Smooth muscle cell of the brain vasculature (primary cell): Measurements from ENCODE around the gene CATSPERD.
A peak's percentile ranks its signal among the peaks of the same experiment; 100 is the strongest.

ENCODE experiments used
- DNase-seq: peaks from one replicate; pipeline ENCODE4 v3.0.0-alpha.2; 2012; ENCODE audit warnings: low read depth, low spot score

CATSPERD gene

GRCh38 chr19:5782945-5783919, 62.8 kb downstream of the CATSPERD start:
- DNase-seq = no peak

GRCh38 chr19:5784581-5785147, 64.2 kb downstream of the CATSPERD start, which contains the start of gene PRR22:
Gene PRR22 (minus strand): TSS chr19:5784746. CDS start chr19:5784660, 86 bp downstream.
- no peak for DNase-seq

- DNase-seq = no peak
Observed at GRCh38 chr19:5785423-5785822, 65.0 kb downstream of the CATSPERD start.

GRCh38 chr19:5786593-5787408, 66.4 kb downstream of the CATSPERD start:
- DNase-seq = no peak

GRCh38 chr19:5787409-5788182, 67.2 kb downstream of the CATSPERD start:
- no peak for DNase-seq

- DNase-seq = no peak
Observed at GRCh38 chr19:5788422-5788821, 68.0 kb downstream of the CATSPERD start.

- no peak for DNase-seq
Observed at GRCh38 chr19:5789351-5789761, 68.9 kb downstream of the CATSPERD start.

GRCh38 chr19:5789886-5790558, 69.6 kb downstream of the CATSPERD start:
- DNase-seq = no peak

GRCh38 chr19:5790559-5791520, 70.4 kb downstream of the CATSPERD start, which contains the start of gene DUS3L:
Gene DUS3L (minus strand): TSS chr19:5791163. CDS start chr19:5791141, 22 bp downstream.
- DNase-seq = peak; percentile 96

- DNase-seq = no peak
Observed at GRCh38 chr19:5792224-5792623, 71.8 kb downstream of the CATSPERD start.

GRCh38 chr19:5793188-5793587, 72.8 kb downstream of the CATSPERD start:
- no peak for DNase-seq

GRCh38 chr19:5795382-5795919, 75.0 kb downstream of the CATSPERD start:
- no peak for DNase-seq

GRCh38 chr19:5798244-5798643, 77.8 kb downstream of the CATSPERD start:
- DNase-seq = no peak

- DNase-seq = no peak
Observed at GRCh38 chr19:5799247-5800241, 79.1 kb downstream of the CATSPERD start.

GRCh38 chr19:5800361-5801270, 80.2 kb downstream of the CATSPERD start:
- DNase-seq = no peak

- DNase-seq = no peak
Observed at GRCh38 chr19:5801796-5802619, 81.6 kb downstream of the CATSPERD start.
